Measurements from ENCODE around the gene NR3C2. TPM values are rescaled to one million over a fixed set of nuclear protein-coding genes. Genes with fewer than 3 reads are reported as not detected.

Gene NR3C2
- total and polyA plus RNA-seq, 10 of the 15 experiments (the other 5 are each of a cell fraction or from before 2014, with no cell fraction given), result 0.05 to 0.11 (median 0.08) TPM; not detected in 4

GRCh38 chr4:148216866-148217814 lies 225.1 kb downstream of the NR3C2 start:
- ATAC-seq (peak; percentile 91), DNase-seq (ENCODE audit: low read depth, low spot score) (peak; percentile 41), FAIRE-seq (peak; percentile 68)
- Histone ChIP-seq H3K79me2 (ENCODE audit: control insufficient read depth, insufficient read depth, low read length) (no peaks in the 10 kb centered on the region), H3K27me3 (replicated peaks in 1 of 2; ENCODE audit: control insufficient read depth in 2 of 2, insufficient read depth in 2 of 2, low read length in 1 of 2) (no peaks in the 10 kb centered on the region), H3K4me3 (no peak overlapping the region), H4K20me1 (ENCODE audit: control insufficient read depth, insufficient read depth) (no peaks in the 10 kb centered on the region), H3K4me1 (ENCODE audit: control insufficient read depth, insufficient read depth, low read length) (0 out of 2 replicates have a peak, but pooled peaks cover 2% of the 10 kb centered on the region), H2AFZ (ENCODE audit: control insufficient read depth, low read depth, low read length) (peak overlapping the region; percentile 54), H3K36me3 (ENCODE audit: control insufficient read depth in 2 of 2, insufficient read depth in 2 of 2, low read length in 1 of 2) (no peaks in the 10 kb centered on the region), H3K27ac (ENCODE audit: control insufficient read depth, insufficient read depth) (no peak overlapping the region), H3K9ac (ENCODE audit: control insufficient read depth, insufficient read depth, low read length) (no peak overlapping the region), H3K9me3 (replicated peaks; ENCODE audit: control insufficient read depth, insufficient read depth, low read length) (no peaks in the 10 kb centered on the region), H3K4me2 (ENCODE audit: control insufficient read depth, insufficient read depth) (peak overlapping the region; percentile 63)
- in situ Hi-C loops (cut with MboI), result no loop called here
- WGBS (ENCODE audit: insufficient coverage, insufficient replicate concordance, low lambda C conversion rate, missing lambda C conversion rate), result 17% methylated on average over 5 of the region's 5 CpGs
- intact Hi-C loops (cut with micrococcal nuclease; ENCODE audit: unreplicated experiment), result no loop called here
- CTCF ChIA-PET, result interaction anchor here (1.2 to 1.4 kb wide), 2 partner anchors 173 to 233 kb away, joined by 4 to 5 read pairs; no protein-coding TSS in a partner anchor
- SMC1A ChIA-PET (ENCODE audit: uncharacterized antibody, unreplicated experiment), result no interaction called here
- no TSS peak for BruUV-seq (replicated peaks)
- 0 out of 4 replicates have a peak, but pooled peaks of 1 of the 2 experiments have one; percentile 23 for TF ChIP-seq EP300 (IDR thresholded peaks at IDR 0.05; ENCODE audit: borderline replicate concordance in 1 of 2, control insufficient read depth in 1 of 2, low read depth in 2 of 2, low read length in 2 of 2)
- peak; percentile 47 for TF ChIP-seq RUNX3 (IDR thresholded peaks at IDR 0.05; ENCODE audit: low read length)
- TF ChIP-seq ZBTB40 (IDR thresholded peaks at IDR 0.05; ENCODE audit: borderline replicate concordance), result no peak
- RAD21 ChIA-PET (ENCODE audit: unreplicated experiment), result no interaction called here
- POLR2A ChIA-PET, result no interaction called here
